HG03520 (cell line): ENCODE data around the gene JOSD2.
"Not testable (repeated sequence)": the region's sequence is repeated elsewhere in the genome, so short reads cannot be mapped to it uniquely, and the experiment has no call there.

ENCODE experiments used
- ATAC-seq: cut with Tn5 transposase; IDR thresholded peaks from one replicate; pipeline ENCODE4 v1.9.1; 2021; ENCODE audit warnings: mild to moderate bottlenecking, moderate library complexity; ENCODE audit not compliant: unreplicated experiment

JOSD2 gene

DNA sequence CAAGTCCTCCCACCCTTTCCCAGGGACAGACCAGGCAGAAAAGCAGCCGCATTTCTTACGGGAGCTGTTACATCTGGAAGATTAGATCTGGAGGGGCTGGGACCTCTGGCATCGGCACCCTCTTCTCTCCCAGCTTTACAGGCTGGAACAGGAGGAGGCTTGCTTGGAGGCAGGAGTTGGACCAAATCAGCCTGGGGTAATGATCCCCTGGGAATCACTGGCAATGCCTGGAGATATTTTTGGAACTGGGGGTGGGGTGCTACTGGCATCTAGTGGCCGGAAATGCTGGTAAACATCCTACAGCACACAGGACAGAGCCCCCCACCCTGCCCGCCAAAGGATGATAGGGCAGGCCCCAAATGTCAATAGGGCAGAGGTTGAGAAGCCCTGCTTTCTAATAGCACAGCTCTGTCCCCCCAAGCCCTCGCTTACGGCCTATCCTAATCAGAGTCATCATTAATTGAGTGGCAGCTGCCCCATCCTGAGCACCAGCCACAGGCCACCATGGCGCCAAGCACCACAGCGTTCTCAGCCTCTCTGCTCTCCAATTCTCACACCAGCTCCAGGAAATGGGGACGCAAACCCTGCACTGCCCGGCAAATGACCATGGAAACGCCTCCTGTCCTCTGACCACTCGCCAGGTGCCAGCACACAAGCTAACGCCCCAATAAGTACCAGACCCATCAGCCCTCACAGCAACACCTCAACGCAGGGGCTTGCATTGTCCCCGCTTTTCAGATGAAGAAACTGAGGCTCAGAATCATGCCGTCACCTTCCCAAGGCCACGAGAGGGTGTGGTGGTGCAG, 36.6 kb upstream of the JOSD2 start:
- ATAC-seq: no peak

DNA sequence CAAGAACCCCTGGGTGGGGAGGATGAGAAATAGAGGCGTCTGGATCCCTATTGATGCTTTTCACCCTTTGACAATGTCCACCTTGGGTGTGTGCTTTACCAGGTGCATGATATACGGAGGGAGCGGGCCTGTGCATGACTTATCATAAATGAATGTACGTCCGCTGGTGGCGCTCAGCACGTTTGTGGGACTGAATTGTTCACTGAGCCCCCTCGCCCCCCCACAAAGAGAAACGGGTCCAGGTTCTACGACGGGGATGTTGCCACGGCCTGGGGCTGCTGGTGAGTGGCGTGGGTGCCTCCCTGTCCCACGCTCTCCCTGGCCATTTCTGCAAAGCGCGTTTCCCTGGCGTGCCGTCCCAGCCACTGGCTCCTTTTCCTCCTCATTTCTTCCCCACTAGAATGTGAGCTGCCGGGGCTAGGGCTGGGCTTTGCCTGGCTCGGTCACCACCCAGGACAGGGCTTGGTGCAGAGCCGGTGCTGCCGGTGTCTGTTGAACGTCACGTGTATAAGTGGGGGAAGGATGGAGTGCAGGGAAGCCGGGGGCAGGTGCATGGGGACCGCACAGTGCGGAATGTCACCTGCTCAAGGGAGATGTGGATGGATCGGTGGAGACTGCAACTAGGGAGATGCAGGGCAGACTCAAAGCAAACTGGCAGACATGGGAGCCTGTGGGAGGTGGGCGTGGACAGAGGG, 35.7 kb upstream of the JOSD2 start:
- no peak for ATAC-seq

DNA sequence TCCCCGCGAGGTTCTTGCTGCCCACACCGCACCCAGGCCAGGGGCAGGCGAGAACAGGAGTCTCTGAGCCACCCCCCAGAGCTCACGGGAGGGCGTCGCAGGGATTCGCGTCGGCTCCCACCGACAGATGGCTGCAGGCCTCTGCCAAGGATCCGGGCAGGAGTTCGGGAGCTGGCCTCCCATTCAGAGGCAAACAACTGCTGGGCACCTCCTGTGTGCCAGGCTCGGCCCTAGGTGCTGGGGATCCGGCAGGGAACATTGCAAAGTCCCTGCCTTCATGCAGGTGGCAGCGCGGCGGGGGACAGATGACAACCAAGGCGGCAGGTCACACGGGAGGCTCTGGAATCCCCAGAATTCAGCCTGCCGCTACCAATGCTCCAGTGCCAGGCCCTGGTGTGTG, 32.0 kb upstream of the JOSD2 start:
- ATAC-seq: no peak

DNA sequence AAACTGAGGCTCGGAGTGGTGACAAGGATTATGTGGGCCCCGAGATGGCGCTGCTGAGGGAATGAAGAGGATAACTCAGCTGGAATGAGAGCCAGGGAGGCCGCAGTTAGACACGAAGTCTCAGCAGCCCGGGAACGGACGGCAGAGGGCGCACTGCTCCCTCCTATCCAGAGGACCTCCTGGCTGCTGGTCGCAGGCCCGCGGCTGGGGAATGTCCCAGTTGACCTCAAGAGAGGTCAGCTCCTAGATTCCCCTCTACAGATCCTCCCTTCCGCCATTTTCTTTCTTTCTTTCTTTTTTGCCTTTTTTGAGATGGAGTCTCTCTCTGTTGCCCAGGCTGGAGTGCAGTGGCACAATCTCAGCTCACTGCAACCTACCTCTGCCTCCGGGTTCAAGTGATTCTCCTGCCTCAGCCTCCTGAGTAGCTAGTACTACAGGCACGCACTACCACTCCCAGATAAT, 26.8 kb upstream of the JOSD2 start:
- ATAC-seq: no peak

DNA sequence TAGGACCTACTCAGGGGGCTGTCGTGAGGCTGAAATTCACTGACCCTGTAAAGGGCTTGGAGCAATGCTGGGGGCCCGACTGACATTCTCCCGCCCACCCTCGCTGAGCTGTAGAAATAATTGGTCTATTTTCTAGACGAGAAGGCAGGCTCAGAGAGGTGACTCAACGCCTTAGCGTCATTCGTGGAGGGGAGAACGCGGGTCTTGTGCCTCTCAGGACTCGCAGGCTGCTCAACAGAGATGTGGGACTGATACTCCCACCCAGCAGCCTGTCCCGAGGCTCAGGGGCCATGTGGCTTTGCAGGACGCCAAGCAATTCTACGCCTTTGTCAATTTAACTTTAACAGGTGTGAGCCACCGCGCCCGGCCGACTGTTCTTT, 26.3 kb upstream of the JOSD2 start:
- no peak for ATAC-seq

DNA sequence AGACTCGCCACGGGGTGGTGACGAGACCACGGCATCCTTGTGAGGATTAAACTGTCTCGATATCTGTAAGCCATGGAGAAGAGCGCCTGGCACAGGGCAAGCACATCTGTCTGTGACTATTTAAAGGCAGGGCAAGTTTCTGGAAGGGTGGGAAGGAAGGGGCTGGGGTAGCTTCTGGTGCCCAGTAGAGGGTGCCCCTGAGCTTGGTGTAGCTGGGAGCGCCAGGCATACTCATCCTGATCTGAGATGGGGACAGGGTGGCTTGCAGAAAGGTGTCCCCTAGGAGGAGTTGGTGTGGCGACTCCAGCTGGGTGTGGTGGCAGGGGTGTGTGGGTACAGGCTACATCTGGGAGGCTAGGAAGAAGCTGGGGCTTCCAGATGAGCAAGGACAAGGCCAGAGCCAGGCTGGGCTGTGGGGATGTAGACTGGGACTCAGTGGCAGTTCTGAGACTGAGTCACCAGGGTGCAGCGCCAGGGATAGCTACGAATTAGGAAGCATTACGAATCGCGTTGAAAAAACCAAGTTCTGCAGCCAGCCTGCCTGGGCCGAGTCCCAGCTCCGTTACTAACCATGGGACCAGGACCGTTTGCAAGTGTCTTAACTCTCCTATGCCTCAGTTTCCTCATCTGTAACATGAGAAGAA, 25.8 kb upstream of the JOSD2 start:
- no peak for ATAC-seq

DNA sequence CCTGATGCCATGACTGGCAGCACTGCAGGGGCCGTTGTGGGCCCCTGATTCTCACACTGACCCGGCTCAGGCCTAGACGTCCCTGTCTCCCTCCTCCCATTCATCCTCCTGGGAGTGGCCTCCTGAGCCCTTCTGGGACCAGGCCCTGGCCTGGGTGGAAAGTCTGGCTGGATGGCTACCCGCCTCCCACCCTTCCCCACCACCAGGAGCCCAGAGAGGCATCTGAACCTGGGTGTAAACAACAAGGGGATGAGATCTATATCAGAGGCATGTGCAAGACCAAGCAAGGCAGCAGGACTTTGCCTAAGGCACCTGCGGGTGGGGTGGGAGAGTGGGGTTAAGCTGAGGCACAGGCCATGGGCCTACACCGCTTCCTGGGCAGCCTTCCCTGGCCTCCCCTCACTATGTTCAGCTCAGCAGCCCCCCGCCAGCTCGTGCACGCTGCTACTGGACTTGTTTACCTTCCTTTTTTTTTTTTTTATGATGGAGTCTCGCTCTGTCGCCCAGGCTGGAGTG, 24.7 kb upstream of the JOSD2 start:
- no peak for ATAC-seq

DNA sequence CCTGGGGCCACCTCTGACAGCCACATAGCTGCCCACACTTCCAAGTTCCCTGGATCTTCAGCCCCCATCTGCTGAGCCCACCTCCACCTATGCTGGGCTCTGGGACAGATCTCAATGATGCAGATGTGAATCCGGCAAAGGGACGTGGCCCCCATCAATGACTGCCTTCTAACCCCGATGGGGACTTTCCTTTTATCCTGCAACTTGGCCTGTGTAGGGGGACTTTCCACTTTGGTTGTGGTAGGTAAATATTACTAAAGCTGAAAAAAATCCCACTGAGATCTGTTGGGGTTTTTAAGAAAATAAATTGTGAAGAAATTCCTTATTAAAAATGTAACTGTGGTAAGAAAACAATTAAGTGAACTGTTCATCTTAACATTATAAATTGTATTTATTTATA, 23.5 kb upstream of the JOSD2 start:
- ATAC-seq: no peak

DNA sequence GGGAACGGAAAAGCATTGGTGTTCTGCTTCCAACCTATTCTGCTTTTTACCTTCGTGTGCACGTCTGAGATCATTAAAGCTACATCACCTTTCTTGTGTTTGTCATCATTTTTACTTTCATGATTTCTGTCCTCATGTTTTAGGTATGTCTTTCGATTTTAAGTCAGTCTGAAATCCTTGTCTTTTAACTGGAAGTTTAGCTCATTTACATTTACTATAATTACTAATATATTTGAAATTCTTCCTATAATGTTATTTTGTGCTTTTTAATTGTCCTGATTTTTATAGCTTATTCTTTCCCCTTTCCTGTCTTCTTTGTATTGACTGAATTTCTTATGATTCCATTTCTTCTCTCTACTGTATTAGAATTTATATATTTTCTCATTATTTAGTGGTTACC, 22.0 kb upstream of the JOSD2 start:
- no peak for ATAC-seq

DNA sequence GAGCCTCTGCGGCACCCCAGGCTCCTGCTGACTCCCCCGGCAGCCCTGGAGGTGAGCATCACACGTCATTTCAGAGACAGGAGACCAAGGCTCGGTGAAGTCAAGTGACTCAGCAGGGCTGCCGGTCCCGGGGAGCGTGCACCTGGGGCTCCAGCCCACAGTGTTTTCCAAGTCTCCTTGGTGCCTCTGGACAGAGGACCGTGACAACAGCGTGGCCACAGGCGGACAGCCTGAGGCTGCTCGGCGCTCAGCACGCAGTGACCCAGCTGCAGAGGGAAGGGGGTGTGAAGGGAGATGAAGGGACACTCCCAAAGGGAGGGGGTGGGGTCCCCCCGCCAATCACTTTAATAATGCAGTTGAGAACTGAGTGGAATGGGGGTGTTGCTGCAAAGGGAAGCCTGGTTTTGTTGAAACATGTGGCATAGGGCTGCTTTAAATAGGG, 20.2 kb upstream of the JOSD2 start:
- ATAC-seq: no peak

DNA sequence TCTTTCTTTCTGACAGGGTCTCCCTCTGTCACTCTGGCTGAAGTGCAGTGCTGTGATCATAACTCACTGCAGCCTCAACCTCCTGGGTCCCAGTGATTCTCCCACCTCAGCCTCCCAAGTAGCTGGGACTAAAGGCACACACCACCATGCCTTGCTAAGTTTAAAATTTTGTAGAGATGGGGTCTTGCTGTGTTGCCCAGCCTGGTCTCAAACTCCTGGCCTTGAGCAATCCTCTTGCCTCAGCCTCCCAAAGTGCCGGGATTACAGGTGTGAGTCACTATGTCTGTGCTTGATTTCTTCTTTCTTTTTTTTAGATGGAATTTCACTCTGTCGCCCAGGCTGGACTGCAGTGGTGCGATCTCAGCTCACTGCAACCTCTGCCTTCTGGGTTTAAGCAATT, 17.1 kb upstream of the JOSD2 start:
- not testable (repeated sequence) for ATAC-seq

DNA sequence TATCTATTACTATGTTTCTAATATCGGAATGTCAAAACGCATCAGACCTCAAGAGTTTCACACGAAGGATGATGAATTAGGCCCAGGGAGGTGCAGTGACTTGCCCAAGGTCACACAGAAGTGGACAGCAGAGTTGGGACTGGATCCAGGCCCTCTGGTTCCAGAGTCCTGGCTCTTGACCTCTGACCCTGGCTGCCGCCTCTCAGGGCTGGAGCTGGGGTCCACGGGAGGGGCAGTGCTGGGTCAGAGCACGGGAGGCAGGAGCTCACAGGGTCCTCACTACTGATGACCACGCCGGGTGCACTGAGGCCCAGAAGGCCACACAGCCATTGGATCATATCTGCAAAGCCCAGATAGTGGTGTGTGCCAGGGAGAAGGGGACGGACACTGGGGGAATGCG, 11.9 kb upstream of the JOSD2 start:
- ATAC-seq: no peak

DNA sequence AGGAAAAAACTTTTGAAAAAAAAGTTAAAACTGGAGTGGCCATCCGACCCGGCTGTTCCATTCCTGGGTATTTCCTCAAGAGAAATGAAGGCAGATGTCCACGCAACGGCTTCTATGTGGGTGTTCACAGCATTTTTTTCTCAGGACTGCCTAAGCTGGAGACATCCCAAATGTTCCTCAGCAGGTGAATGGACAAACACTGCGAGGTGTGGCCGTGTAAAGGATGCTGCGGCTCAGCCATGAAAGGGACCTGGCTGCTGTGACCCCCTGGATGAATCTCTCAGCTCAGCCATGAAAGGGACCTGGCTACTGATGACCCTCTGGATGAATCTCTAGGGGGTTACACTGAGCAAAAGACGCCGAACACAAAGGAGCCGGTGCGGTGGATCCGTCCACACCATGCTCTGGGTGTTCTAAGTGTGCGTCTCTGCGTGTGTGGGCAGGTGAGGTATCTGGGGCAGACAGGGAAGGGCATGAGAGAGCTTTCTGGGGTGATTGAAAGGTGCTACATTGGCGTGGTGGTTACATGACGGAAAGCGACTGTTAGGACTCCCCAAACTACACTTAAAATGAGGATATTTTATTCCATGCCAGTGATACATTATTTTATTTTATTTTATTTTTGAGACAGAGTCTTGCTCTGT, 10.0 kb upstream of the JOSD2 start:
- no peak for ATAC-seq

DNA sequence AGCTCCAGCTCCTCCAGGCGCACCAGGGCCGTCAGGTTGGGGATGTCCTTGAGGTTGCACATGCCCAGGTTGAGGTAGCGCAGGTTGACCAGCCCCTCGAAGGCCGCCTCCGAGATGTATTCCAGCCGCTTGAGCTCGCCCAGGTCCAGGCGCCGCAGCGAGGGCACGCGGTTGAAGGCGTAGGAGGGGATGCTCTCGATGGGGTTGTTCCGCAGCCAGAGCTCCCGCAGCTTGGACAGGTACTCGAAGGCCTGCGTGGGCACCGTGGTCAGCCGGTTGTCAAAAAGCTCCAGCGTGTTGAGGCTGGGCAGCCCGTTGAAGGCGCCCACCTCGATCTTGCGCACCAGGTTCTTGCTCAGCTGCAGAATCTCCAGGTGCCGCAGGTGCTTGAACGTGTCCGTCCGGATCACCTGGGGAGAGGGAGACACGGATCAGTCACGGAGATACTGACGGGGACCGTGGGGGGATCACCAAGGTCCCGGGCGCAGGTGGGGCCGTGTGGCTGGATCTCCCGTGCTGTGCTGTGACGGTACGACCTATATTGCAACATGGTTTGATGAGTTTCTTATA, 8.1 kb upstream of the JOSD2 start:
- ATAC-seq: no peak

DNA sequence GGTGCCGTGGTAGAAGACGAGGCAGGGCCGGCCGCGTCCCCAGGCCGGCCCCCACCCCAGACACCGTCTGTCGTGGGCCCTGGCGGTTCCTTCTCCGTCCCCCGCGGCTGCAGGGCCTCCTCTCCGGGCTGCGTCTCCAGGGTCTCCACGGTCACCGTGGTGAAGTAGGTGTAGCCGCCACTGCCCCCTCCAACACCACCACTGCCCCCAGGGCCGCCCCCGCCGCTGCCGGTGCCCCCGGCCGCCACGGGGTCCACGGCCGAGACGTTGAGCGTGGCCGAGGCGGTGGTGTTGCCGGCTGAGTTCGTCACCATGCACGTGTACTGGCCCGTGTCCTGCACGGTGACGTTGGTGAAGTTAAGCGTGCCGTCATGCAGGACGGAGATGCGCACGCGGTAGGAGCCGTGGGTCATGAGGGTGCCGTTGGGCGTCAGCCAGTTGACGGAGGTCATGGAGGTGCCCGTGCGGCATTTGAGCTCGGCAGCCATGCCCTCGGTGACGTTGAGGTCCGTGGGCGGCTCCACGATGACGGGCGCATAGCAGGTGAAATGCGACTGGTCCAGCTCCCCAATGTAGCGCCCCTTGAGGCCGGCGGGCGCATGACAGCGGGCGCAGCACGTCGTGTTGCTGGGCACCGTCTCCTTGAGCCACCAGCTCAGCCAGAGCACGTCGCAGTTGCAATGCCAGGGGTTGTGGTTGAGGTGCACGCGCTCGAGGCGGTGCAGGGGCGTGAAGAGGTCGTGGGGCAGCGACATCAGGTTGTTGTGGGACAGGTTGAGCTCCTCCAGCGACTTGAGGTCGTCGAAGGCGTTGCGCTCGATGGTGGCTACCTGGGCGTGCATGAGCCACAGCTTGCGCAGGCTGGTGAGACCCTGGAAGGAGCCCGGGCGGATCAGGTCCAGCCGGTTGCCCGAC, 7.4 kb upstream of the JOSD2 start:
- ATAC-seq: no peak

DNA sequence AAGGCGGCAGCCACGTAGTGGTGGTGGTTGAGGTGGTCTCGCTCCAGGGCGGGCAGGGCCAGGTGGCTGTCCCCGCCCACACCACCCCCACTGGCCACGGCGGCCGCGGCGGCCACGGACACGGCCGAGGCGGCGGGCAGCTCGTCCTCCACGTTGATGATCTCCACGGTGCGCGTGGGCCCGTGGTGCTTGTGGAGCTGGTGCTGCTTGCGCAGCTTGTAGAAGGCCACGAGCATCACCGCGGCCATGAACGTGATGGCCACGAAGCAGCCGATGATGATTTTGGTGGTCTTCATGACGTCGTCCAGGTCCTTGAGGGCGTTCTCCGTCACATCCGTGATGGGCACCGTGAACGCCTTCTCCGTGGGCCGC, 6.7 kb upstream of the JOSD2 start:
- ATAC-seq: no peak

DNA sequence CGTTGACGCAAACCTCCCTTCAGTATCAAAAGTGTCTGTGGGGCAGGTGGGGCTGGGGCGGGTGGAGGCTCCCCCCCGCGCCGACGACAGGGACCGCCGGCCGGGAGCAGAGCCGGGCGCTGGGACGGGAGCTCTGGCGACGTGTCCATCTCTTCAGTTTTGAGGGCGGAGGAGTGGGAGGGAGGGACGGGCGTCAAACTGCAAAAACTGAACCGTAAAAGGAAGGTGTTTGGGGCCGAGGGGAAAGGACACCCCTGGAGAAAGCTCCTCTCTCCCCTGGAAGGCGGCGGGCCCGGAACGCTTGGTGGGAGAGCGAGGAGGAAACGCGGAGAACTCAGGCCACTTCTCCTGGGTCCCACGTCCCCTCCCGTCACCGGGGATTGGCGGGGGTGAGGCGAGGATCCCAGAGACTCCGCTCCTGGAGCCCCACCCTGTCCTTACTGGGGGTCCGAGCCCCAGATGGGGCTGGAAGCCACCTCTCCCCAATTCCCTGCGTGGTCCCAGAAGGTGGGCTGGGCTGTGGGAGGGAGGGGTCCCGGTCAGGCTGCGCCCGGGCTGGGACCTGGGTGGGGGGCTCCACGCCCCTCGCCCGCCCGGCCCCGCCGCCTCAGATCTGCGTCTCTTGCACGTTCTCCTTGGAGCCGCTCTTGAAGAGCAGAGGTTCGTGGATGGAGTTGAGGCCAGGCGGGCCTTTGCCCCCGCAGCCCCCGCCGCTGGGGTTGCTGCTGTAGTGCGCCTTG, 6.1 kb upstream of the JOSD2 start:
- no peak for ATAC-seq

DNA sequence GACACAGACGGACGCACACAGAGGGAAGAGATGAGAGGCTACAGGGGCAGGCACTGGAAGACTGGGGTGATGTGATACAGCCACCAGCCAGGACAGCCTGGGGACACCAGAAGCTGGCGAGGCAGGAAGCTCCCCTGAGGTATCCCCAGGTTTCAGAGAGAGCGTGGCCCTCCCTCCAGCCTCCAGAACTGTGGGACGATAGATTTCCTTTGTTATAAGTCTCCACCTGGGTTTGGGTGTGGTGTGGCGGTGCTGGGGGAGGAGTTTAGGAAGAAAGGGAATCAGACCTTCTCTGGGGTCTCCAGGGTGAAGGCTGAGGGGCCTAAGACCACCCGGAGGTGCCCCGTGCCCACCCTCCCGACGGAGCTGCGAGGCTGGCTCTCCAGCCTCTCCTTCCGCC, 5.5 kb upstream of the JOSD2 start:
- no peak for ATAC-seq

DNA sequence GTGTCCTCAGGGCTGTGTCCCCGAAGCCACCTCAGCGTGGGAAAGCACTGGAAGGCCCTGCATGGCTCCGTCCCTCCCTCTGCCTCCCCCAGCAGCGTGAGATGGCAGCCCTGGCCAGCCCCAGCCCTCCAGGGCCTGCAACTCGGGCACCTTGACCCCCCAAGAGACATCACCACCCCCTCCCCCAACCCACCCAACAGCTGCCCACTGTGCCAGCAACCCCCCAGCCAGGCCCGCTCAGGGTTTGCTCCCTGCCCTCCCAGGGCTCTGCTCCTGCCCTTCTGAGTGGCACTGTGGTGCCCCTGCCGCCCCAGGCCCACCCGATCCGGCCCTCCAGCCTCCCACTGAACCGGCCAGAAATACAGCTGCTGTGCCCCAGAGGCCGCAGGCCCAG, 4.2 kb upstream of the JOSD2 start:
- ATAC-seq: no peak
